Effector memory CD4-positive, alpha-beta T cell (primary cell): ENCODE results near the gene PRKCQ.
"Not testable (repeated sequence)": the region's sequence is repeated elsewhere in the genome, so short reads cannot be mapped to it uniquely, and the experiment has no call there.

Source experiments
- DNase-seq, 3 donors: peaks; one replicate each; pipeline ENCODE4 v3.0.0-alpha.2; 2020
- H3K27ac ChIP-seq: 2 replicates; pipeline ENCODE4 v1.7.0; 2013; ENCODE audit warnings: mild to moderate bottlenecking, low read length, moderate library complexity; ENCODE audit not compliant: insufficient read depth, poor library complexity, severe bottlenecking
- H3K27me3 ChIP-seq: replicated peaks from 2 replicates; pipeline ENCODE4 v1.7.0; 2013; ENCODE audit warnings: mild to moderate bottlenecking, low read length; ENCODE audit not compliant: insufficient read depth, control insufficient read depth, poor library complexity, severe bottlenecking
- H3K36me3 ChIP-seq: 2 replicates; pipeline ENCODE4 v1.7.0; 2013; ENCODE audit warnings: mild to moderate bottlenecking, low read length, moderate library complexity; ENCODE audit not compliant: control insufficient read depth, insufficient read depth
- H3K4me1 ChIP-seq: 2 replicates; pipeline ENCODE4 v1.7.0; 2013; ENCODE audit warnings: low read length, mild to moderate bottlenecking; ENCODE audit not compliant: control insufficient read depth, insufficient read depth, poor library complexity, severe bottlenecking
- H3K4me3 ChIP-seq: 2 replicates; pipeline ENCODE4 v1.7.0; 2013; ENCODE audit warnings: low read length, low read depth, mild to moderate bottlenecking; ENCODE audit not compliant: insufficient read depth, poor library complexity, severe bottlenecking
- H3K9me3 ChIP-seq: 2 replicates; pipeline ENCODE4 v1.7.0; 2013; ENCODE audit warnings: mild to moderate bottlenecking, low read length, moderate library complexity; ENCODE audit not compliant: control insufficient read depth

Gene PRKCQ

DNA sequence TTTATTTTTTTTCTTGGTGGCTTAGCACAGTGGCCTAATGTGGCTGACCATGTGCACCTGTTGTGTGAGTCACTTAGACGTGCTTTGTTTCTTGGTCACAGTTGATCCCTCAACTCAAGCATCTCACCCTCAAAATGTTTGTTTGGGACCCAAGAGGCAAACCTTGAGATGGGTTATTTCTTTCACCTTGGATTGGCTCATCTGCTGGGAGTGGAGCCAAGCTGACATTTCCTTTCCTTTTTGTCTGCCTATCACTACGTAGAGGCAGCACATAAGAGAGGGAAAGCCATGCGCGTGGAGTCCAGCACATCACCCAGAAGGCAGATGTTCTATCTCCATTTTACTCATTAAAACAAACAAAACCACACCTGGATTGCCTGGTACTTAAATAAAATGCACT, 6.4 kb upstream of the PRKCQ start:
- Histone ChIP-seq H3K9me3 (no peaks in the 10 kb centered on the region), H3K4me3 (peak overlapping the region; percentile 91), H3K27ac (peak overlapping the region; percentile 92), H3K27me3 (no peaks in the 10 kb centered on the region), H3K36me3 (peaks cover 12% of the 10 kb centered on the region), H3K4me1 (peaks cover 60% of the 10 kb centered on the region)
- no peak for DNase-seq

DNA sequence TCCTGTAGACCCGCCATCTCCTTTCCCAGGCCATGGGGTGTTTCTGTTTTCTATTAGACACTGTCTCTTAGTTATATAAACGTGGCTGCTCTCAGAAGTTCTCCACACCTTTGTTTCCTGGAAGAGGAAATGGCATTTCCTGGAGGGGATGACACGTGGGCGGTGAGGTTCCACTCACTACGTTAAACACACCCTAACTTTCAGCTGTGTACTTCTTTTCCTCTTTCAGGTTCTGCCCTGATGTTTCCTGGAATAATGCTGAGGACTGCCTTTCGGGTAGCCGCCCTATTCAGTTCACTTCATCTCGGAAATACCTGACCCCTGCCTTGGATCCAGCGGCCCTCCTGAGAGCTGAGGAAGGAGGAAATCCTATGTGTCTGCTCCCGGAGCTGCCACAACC, 3.4 kb upstream of the PRKCQ start:
- DNase-seq, result peak; percentile 39 to 56 (median 50)
- Histone ChIP-seq H3K4me1 (peaks cover 32% of the 10 kb centered on the region), H3K36me3 (no peaks in the 10 kb centered on the region), H3K27ac (peak overlapping the region; percentile 92), H3K27me3 (no peaks in the 10 kb centered on the region), H3K9me3 (no peaks in the 10 kb centered on the region), H3K4me3 (peak overlapping the region; percentile 91)

- DNase-seq, H3K9me3 ChIP-seq, H3K27me3 ChIP-seq, H3K36me3 ChIP-seq: not testable (repeated sequence)
- peaks cover 32% of the 10 kb centered on the region for H3K4me1 ChIP-seq
- H3K27ac ChIP-seq, result peak overlapping the region; percentile 92
- H3K4me3 ChIP-seq, result peak overlapping the region; percentile 91
Observed at GRCh38 chr10:6582913-6583312, 2.8 kb upstream of the PRKCQ start.

GRCh38 chr10:6582298-6582697, 2.2 kb upstream of the PRKCQ start:
- Histone ChIP-seq H3K36me3 (no peaks in the 10 kb centered on the region), H3K9me3 (no peaks in the 10 kb centered on the region), H3K27me3 (no peaks in the 10 kb centered on the region), H3K4me1 (peaks cover 32% of the 10 kb centered on the region), H3K27ac (peak overlapping the region; percentile 92), H3K4me3 (peak overlapping the region; percentile 91)
- no peak for DNase-seq

DNA sequence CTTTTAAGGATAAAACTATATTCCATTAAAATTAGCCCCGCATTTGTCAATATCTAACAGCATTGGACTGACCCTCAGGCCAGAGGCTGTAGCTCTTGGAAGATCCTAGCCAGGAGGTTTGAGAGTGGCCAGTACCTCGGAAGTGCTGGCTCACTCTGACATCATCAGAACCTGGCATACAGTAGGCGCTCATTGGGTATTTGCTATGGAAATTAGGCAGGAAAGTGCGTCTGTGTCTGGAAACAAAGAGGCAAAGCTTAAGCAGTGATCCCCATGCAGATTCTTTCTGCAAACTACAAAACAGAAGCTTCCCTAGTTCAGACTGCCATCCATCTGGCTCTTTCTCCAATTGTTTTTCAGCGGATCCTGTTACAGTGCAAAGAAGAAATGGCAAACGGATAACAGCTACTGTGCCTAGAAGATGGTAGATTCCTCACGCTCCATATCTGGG, 1.7 kb upstream of the PRKCQ start:
- H3K27me3 ChIP-seq, result no peaks in the 10 kb centered on the region
- H3K9me3 ChIP-seq, result no peaks in the 10 kb centered on the region
- peak overlapping the region; percentile 92 for H3K27ac ChIP-seq
- peak overlapping the region; percentile 91 for H3K4me3 ChIP-seq
- no peaks in the 10 kb centered on the region for H3K36me3 ChIP-seq
- peaks cover 32% of the 10 kb centered on the region for H3K4me1 ChIP-seq
- no peak for DNase-seq

DNA sequence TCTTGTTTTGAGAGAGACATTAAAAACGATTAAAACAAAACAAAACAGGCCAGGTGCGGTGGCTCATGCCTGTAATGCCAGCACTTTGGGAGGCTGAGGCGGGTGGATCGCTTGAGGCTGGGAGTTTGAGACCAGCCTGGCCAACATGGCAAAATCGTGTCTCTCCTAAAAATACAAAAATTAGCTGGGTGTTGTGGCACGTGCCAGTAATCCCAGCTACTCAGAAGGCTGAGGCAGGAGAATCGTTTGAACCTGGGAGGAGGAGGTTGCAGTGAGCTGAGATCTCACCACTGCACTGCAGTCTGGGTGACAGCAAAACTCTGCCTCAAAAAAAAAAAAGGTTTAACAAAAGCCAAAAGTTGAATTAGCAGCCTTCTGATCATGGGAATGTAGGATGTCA, 1.1 kb upstream of the PRKCQ start:
- not testable (repeated sequence) for H3K9me3 ChIP-seq, H3K27me3 ChIP-seq, H3K36me3 ChIP-seq, DNase-seq
- Histone ChIP-seq H3K4me1 (peaks cover 34% of the 10 kb centered on the region), H3K4me3 (peak overlapping the region; percentile 91), H3K27ac (peak overlapping the region; percentile 92)

DNA sequence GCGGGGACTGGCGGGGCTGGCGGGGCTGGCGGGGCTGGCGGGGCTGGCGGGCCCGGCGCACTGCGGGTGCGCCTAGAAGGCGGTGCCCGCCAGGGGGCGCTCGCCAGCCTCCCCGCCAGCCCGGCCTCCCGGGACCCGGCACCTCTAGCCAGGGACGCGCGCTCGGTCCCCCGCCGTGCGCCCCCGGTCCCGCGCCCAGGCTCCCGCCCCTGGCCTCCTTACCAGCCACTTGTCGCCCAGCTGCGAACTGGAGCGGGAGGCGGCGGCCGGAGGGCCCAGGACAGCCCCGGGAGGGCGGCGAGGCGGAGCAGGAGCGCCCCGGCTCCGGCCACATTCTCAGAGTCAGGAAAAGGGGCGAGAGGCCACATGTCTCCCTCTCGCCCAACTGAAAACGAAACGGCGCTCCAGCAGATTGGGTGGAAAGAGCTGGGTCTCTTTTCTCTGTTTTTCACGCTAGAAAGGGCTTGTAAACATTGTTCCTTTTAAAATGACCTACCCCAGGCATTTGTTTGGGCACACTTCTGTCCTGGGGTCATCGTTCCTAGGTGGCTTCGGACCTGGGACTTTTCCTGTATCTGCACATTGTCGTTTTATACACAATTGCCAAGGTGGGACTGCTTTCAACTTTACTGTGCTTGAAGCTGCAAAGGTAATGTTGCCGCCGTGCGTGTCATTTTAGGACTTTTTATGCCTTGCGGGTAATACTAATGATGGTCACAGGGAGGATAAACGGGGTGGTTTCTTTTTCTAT, 378 bp upstream of the PRKCQ start:
- peaks cover 42% of the 10 kb centered on the region for H3K4me1 ChIP-seq
- H3K4me3 ChIP-seq, result peak overlapping the region; percentile 91
- H3K27ac ChIP-seq, result peak overlapping the region; percentile 92
- no peaks in the 10 kb centered on the region for H3K36me3 ChIP-seq
- no peaks in the 10 kb centered on the region for H3K27me3 ChIP-seq
- no peaks in the 10 kb centered on the region for H3K9me3 ChIP-seq
- DNase-seq, result peak; percentile 68 to 74 (median 68)

- peak overlapping the region; percentile 92 for H3K27ac ChIP-seq
- H3K4me1 ChIP-seq, result peaks cover 53% of the 10 kb centered on the region
Observed at GRCh38 chr10:6579183-6579903, 733 bp downstream of the PRKCQ start.

GRCh38 chr10:6578795-6579182, 1.3 kb downstream of the PRKCQ start:
- peaks cover 57% of the 10 kb centered on the region for H3K4me1 ChIP-seq

More at GRCh38 chr10:6579183-6579903, 733 bp downstream of the PRKCQ start:
- Histone ChIP-seq H3K36me3 (no peaks in the 10 kb centered on the region), H3K4me3 (peak overlapping the region; percentile 88), H3K9me3 (no peaks in the 10 kb centered on the region), H3K27me3 (no peaks in the 10 kb centered on the region)
- DNase-seq, result no peak

DNA sequence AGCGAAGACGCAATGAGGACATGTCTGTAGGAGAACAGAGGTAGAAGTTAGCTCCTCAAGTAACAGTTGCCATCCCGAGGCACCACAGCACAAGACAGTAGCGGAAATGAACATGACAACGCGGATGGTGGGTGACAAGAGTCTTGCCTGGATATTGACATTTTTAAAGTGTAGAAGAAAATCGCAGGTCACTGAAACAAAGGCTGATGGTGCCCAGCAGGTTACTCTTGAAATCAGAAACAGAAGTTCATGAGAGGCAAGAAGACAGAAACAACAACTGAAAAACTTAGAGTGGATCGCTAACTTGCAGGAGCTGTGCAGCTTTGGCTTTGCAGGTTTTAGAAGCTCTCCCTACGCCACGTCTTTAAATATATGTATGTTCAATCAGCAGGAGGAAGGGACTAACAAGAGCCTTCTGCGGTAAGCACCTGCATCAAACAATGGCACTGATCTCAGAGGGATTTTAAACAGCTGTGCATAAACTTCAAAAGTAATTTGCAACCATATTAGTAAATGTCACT, 1.8 kb downstream of the PRKCQ start:
- H3K4me1 ChIP-seq, result peaks cover 62% of the 10 kb centered on the region
- no peaks in the 10 kb centered on the region for H3K36me3 ChIP-seq
- no peaks in the 10 kb centered on the region for H3K27me3 ChIP-seq
- peak overlapping the region; percentile 88 for H3K4me3 ChIP-seq
- H3K27ac ChIP-seq, result peak overlapping the region; percentile 92
- H3K9me3 ChIP-seq, result no peaks in the 10 kb centered on the region
- DNase-seq, result no peak

More at GRCh38 chr10:6578795-6579182, 1.3 kb downstream of the PRKCQ start:
- Histone ChIP-seq H3K36me3 (no peaks in the 10 kb centered on the region), H3K9me3 (no peaks in the 10 kb centered on the region), H3K27ac (peak overlapping the region; percentile 92), H3K27me3 (no peaks in the 10 kb centered on the region), H3K4me3 (peak overlapping the region; percentile 88)
- no peak for DNase-seq
